Naive B cell (primary cell): Measurements from ENCODE around the gene TRIM9. TPM values are rescaled to one million over a fixed set of nuclear protein-coding genes. Genes with fewer than 3 reads are reported as not detected.

Source experiments
- ATAC-seq, 2 donors: fragments of 150-1000 bp; cut with Tn5 transposase; 2 replicates each; pipeline ENCODE4 v1.10.0; 2021; ENCODE audit warnings: low read depth in 2 of 2, mild to moderate bottlenecking in 2 of 2, moderate library complexity in 2 of 2
- DNase-seq: peaks from one replicate; pipeline ENCODE4 v3.0.0; 2022
- H3K27ac Mint-ChIP-seq, 6 donors: one replicate each; pipeline ENCODE4 v1.8.0; 2020 to 2022; ENCODE audit warnings: mild to moderate bottlenecking in 6 of 6, mixed read lengths in 6 of 6, moderate library complexity in 5 of 6, inconsistent platforms in 2 of 6
- H3K27me3 Mint-ChIP-seq, 3 donors: one replicate each; pipeline ENCODE4 v1.8.0; 2021 to 2022; ENCODE audit warnings: mixed read lengths in 3 of 3, mild to moderate bottlenecking in 1 of 3
- H3K36me3 Mint-ChIP-seq, 2 donors: one replicate each; pipeline ENCODE4 v1.8.0; 2020 to 2022; ENCODE audit warnings: mixed read lengths in 2 of 2, inconsistent platforms in 1 of 2, mild to moderate bottlenecking in 1 of 2
- H3K4me1 Mint-ChIP-seq, 3 donors: one replicate each; pipeline ENCODE4 v1.8.0; 2020 to 2022; ENCODE audit warnings: mixed read lengths in 3 of 3, inconsistent platforms in 1 of 3, mild to moderate bottlenecking in 1 of 3, moderate library complexity in 1 of 3
- H3K4me3 Mint-ChIP-seq, 8 donors: one replicate each; pipeline ENCODE4 v1.8.0; 2020 to 2022; ENCODE audit warnings: mild to moderate bottlenecking in 8 of 8, mixed read lengths in 8 of 8, moderate library complexity in 8 of 8, inconsistent platforms in 2 of 8
- H3K9me3 Mint-ChIP-seq, 7 donors: one replicate each; pipeline ENCODE4 v1.8.0; 2020 to 2022; ENCODE audit warnings: mixed read lengths in 7 of 7, mild to moderate bottlenecking in 5 of 7, inconsistent platforms in 2 of 7, moderate library complexity in 1 of 7
- polyA plus RNA-seq, 6 donors: library from polyadenylated mRNA; unstranded; fragments of 300-500 nt; fragmentation: Illumina TruSeq; gene quantifications; one replicate each; pipeline ENCODE4 v1.2.3, GENCODE V29; 2021; ENCODE audit warnings: low read depth in 6 of 6

TRIM9 gene
- polyA plus RNA-seq, result under 1 TPM in 3 of 6 donors, not detected in 3; 0.15 to 0.21 (median 0.16) TPM

- Mint-ChIP-seq H3K4me1 (peaks cover 23 to 29% (median 26%) of the 10 kb centered on the region in 3 donors), H3K27ac (peak within 1 kb of the TSS in 3 of 6 donors; percentile 54 to 80 (median 66)), H3K27me3 (peaks cover 45 to 53% (median 45%) of the 10 kb centered on the region in 3 donors)
These were observed at the start of gene TRIM9 for GRCh38 chr14:51094901-51095853. TRIM9 (minus strand) TSS chr14:51095105; CDS start chr14:51094939, 166 bp downstream.

GRCh38 chr14:51140856-51141255, 46.0 kb upstream of the TRIM9 start:
- DNase-seq (no peak), ATAC-seq (no peak)
- Mint-ChIP-seq H3K27ac (no peak overlapping the region), H3K27me3 (no peaks in the 10 kb centered on the region), H3K9me3 (peaks cover 0 to 20% (median 8%) of the 10 kb centered on the region in 7 donors), H3K36me3 (no peaks in the 10 kb centered on the region), H3K4me1 (no peaks in the 10 kb centered on the region), H3K4me3 (no peak overlapping the region)

More at GRCh38 chr14:51094901-51095853, at the start of gene TRIM9:
- Mint-ChIP-seq H3K36me3 (peaks cover 0 to 8% of the 10 kb centered on the region in 2 donors), H3K4me3 (peak within 1 kb of the TSS; percentile 83 to 98 (median 95)), H3K9me3 (no peaks in the 10 kb centered on the region)
- DNase-seq, result peak; percentile 92
- ATAC-seq, result peak; percentile 93 to 96

- no peak for ATAC-seq
- H3K27me3 Mint-ChIP-seq, result no peaks in the 10 kb centered on the region
- H3K27ac Mint-ChIP-seq, result no peak overlapping the region
- no peaks in the 10 kb centered on the region for H3K36me3 Mint-ChIP-seq
- no peaks in the 10 kb centered on the region for H3K4me1 Mint-ChIP-seq
- DNase-seq, result no peak
- H3K4me3 Mint-ChIP-seq, result no peak overlapping the region
- H3K9me3 Mint-ChIP-seq, result peaks cover 0 to 21% (median 8%) of the 10 kb centered on the region in 7 donors
These were observed 45.4 kb upstream of the TRIM9 start for GRCh38 chr14:51140338-51140737.

- peaks cover 0 to 6% (median 2%) of the 10 kb centered on the region in 3 donors for H3K27me3 Mint-ChIP-seq
These were observed 44.3 kb upstream of the TRIM9 start for GRCh38 chr14:51139121-51139681.

GRCh38 chr14:51138404-51139103, 43.6 kb upstream of the TRIM9 start:
- DNase-seq (no peak), ATAC-seq (no peak)
- Mint-ChIP-seq H3K36me3 (peaks cover 0 to 8% of the 10 kb centered on the region in 2 donors), H3K9me3 (peaks cover 2 to 28% (median 8%) of the 10 kb centered on the region in 7 donors), H3K27ac (peak overlapping the region in 1 of 6 donors; percentile 84), H3K4me3 (no peak overlapping the region), H3K4me1 (no peaks in the 10 kb centered on the region), H3K27me3 (peaks cover 0 to 9% (median 8%) of the 10 kb centered on the region in 3 donors)

More at GRCh38 chr14:51139121-51139681, 44.3 kb upstream of the TRIM9 start:
- H3K4me1 Mint-ChIP-seq, result no peaks in the 10 kb centered on the region
- H3K27ac Mint-ChIP-seq, result no peak overlapping the region
- DNase-seq (no peak), ATAC-seq (no peak)
- peaks cover 2 to 23% (median 8%) of the 10 kb centered on the region in 7 donors for H3K9me3 Mint-ChIP-seq
- no peak overlapping the region for H3K4me3 Mint-ChIP-seq
- H3K36me3 Mint-ChIP-seq, result peaks cover 0 to 5% of the 10 kb centered on the region in 2 donors

- H3K4me1 Mint-ChIP-seq, result no peaks in the 10 kb centered on the region
- H3K4me3 Mint-ChIP-seq, result no peak overlapping the region
- H3K9me3 Mint-ChIP-seq, result peaks cover 7 to 15% (median 11%) of the 10 kb centered on the region in 7 donors
- ATAC-seq (no peak), DNase-seq (no peak)
- H3K36me3 Mint-ChIP-seq, result peaks cover 0 to 16% of the 10 kb centered on the region in 2 donors
- H3K27me3 Mint-ChIP-seq, result peaks cover 14 to 43% (median 38%) of the 10 kb centered on the region in 3 donors
- H3K27ac Mint-ChIP-seq, result no peak overlapping the region
These were observed 36.6 kb upstream of the TRIM9 start for GRCh38 chr14:51131516-51131915.

GRCh38 chr14:51129130-51129529, 34.2 kb upstream of the TRIM9 start:
- Mint-ChIP-seq H3K27ac (no peak overlapping the region), H3K4me3 (no peak overlapping the region), H3K4me1 (no peaks in the 10 kb centered on the region), H3K9me3 (peaks cover 5 to 11% (median 7%) of the 10 kb centered on the region in 7 donors), H3K36me3 (peaks cover 0 to 9% of the 10 kb centered on the region in 2 donors), H3K27me3 (peaks cover 18 to 47% (median 32%) of the 10 kb centered on the region in 3 donors)
- DNase-seq, result no peak
- no peak for ATAC-seq

GRCh38 chr14:51124029-51124428, 29.1 kb upstream of the TRIM9 start:
- H3K27ac Mint-ChIP-seq, result no peak overlapping the region
- no peaks in the 10 kb centered on the region for H3K4me1 Mint-ChIP-seq
- peaks cover 0 to 7% (median 0%) of the 10 kb centered on the region in 7 donors for H3K9me3 Mint-ChIP-seq
- ATAC-seq (no peak), DNase-seq (no peak)
- H3K36me3 Mint-ChIP-seq, result no peaks in the 10 kb centered on the region
- peaks cover 0 to 18% (median 14%) of the 10 kb centered on the region in 3 donors for H3K27me3 Mint-ChIP-seq
- H3K4me3 Mint-ChIP-seq, result no peak overlapping the region

- ATAC-seq, result no peak
- H3K4me1 Mint-ChIP-seq, result no peaks in the 10 kb centered on the region
- DNase-seq, result no peak
- H3K36me3 Mint-ChIP-seq, result no peaks in the 10 kb centered on the region
- H3K4me3 Mint-ChIP-seq, result no peak overlapping the region
- H3K9me3 Mint-ChIP-seq, result peaks cover 0 to 7% (median 0%) of the 10 kb centered on the region in 7 donors
- no peak overlapping the region for H3K27ac Mint-ChIP-seq
- H3K27me3 Mint-ChIP-seq, result peaks cover 0 to 17% (median 2%) of the 10 kb centered on the region in 3 donors
These were observed 26.2 kb upstream of the TRIM9 start for GRCh38 chr14:51121096-51121495.

- Mint-ChIP-seq H3K36me3 (no peaks in the 10 kb centered on the region), H3K4me3 (no peak overlapping the region), H3K9me3 (no peaks in the 10 kb centered on the region), H3K27ac (no peak overlapping the region), H3K27me3 (peaks cover 0 to 13% (median 0%) of the 10 kb centered on the region in 3 donors), H3K4me1 (no peaks in the 10 kb centered on the region)
- no peak for ATAC-seq
- DNase-seq, result no peak
These were observed 24.6 kb upstream of the TRIM9 start for GRCh38 chr14:51119411-51120051.

- Mint-ChIP-seq H3K27ac (no peak overlapping the region), H3K36me3 (no peaks in the 10 kb centered on the region), H3K27me3 (peaks cover 0 to 13% (median 0%) of the 10 kb centered on the region in 3 donors), H3K4me3 (no peak overlapping the region), H3K9me3 (no peaks in the 10 kb centered on the region), H3K4me1 (no peaks in the 10 kb centered on the region)
- DNase-seq, result no peak
- no peak for ATAC-seq
These were observed 24.1 kb upstream of the TRIM9 start for GRCh38 chr14:51118993-51119392.

GRCh38 chr14:51117593-51117992, 22.7 kb upstream of the TRIM9 start:
- no peak overlapping the region for H3K27ac Mint-ChIP-seq
- H3K4me1 Mint-ChIP-seq, result no peaks in the 10 kb centered on the region
- DNase-seq, result no peak
- H3K9me3 Mint-ChIP-seq, result no peaks in the 10 kb centered on the region
- H3K36me3 Mint-ChIP-seq, result no peaks in the 10 kb centered on the region
- no peak for ATAC-seq
- H3K27me3 Mint-ChIP-seq, result peaks cover 0 to 8% (median 0%) of the 10 kb centered on the region in 3 donors
- peak overlapping the region in 1 of 8 donors; percentile 47 for H3K4me3 Mint-ChIP-seq
